Fibroblast of villous mesenchyme (primary cell): ENCODE measurements around the gene SLFN5. TPM values are rescaled to one million over a fixed set of nuclear protein-coding genes. Genes with fewer than 3 reads are reported as not detected.
"Not testable (repeated sequence)": the region's sequence is repeated elsewhere in the genome, so short reads cannot be mapped to it uniquely, and the experiment has no call there.

Experiments used
- DNase-seq: peaks from one replicate; pipeline ENCODE4 v3.0.0-alpha.2; 2010; ENCODE audit warnings: low read depth
- H3K4me3 ChIP-seq: 2 replicates; pipeline ENCODE4 v1.5.1; 2011; ENCODE audit warnings: low read depth, mild to moderate bottlenecking, low read length
- CTCF ChIP-seq: IDR thresholded peaks from 2 replicates; pipeline ENCODE4 v1.5.1; 2012; ENCODE audit warnings: low read depth, mild to moderate bottlenecking, low read length; ENCODE audit not compliant: insufficient read depth
- total RNA-seq: library from RNA; depleted of rRNA; stranded (reverse); fragments of >200 nt; gene quantifications from 2 replicates; pipeline ENCODE4 v1.2.3, GENCODE V29; 2012

SLFN5 gene
- total RNA-seq, 1 donor, result 67.8 TPM

- H3K4me3 ChIP-seq, result no peak overlapping the region
- DNase-seq, result no peak
- TF ChIP-seq CTCF, result no peak
Measured at GRCh38 chr17:35255316-35255715, 12.4 kb downstream of the SLFN5 start.

GRCh38 chr17:35256629-35257028, 13.8 kb downstream of the SLFN5 start:
- DNase-seq, result no peak
- TF ChIP-seq CTCF, result no peak
- no peak overlapping the region for H3K4me3 ChIP-seq

GRCh38 chr17:35257208-35257659, 14.4 kb downstream of the SLFN5 start:
- TF ChIP-seq CTCF, result no peak
- DNase-seq, result peak; percentile 56
- no peak overlapping the region for H3K4me3 ChIP-seq

- TF ChIP-seq CTCF, result no peak
- H3K4me3 ChIP-seq, result no peak overlapping the region
- DNase-seq, result no peak
Measured at GRCh38 chr17:35259001-35259400, 16.1 kb downstream of the SLFN5 start.

GRCh38 chr17:35265071-35265470, 22.2 kb downstream of the SLFN5 start:
- no peak for TF ChIP-seq CTCF
- H3K4me3 ChIP-seq, result no peak overlapping the region
- DNase-seq, result no peak

- no peak for TF ChIP-seq CTCF
- no peak overlapping the region for H3K4me3 ChIP-seq
- DNase-seq, result no peak
Measured at GRCh38 chr17:35265566-35266141, 22.8 kb downstream of the SLFN5 start.

GRCh38 chr17:35274167-35275066, 31.5 kb downstream of the SLFN5 start:
- H3K4me3 ChIP-seq, DNase-seq: not testable (repeated sequence)

- not testable (repeated sequence) for H3K4me3 ChIP-seq, DNase-seq
Measured at GRCh38 chr17:35278454-35278853, 35.6 kb downstream of the SLFN5 start.

- DNase-seq, H3K4me3 ChIP-seq: not testable (repeated sequence)
Measured at GRCh38 chr17:35278876-35279275, 36.0 kb downstream of the SLFN5 start.
